Tibial nerve (tissue), 4 donors: Measurements from ENCODE around the gene NCOA7.

Experiments used
- CTCF ChIP-seq, 5 experiments: fragments of 200-600 bp in 3 of 5; fragments of 450-650 bp in 2 of 5; sonication (generic) in 3 of 5; IDR thresholded peaks; one replicate each; pipeline ENCODE4 v1.5.1; 2016 to 2019; ENCODE audit warnings: antibody characterized with exemption in 5 of 5, mild to moderate bottlenecking in 3 of 5, moderate library complexity in 2 of 5
- EP300 ChIP-seq, 2 donors: sonication (generic); formaldehyde crosslinking; IDR thresholded peaks; one replicate each; pipeline ENCODE4 v1.6.1; 2017; ENCODE audit warnings: antibody characterized with exemption in 2 of 2, mild to moderate bottlenecking in 1 of 2
- POLR2A ChIP-seq, 2 donors: fragments of 450-650 bp; IDR thresholded peaks; one replicate each; pipeline ENCODE4 v1.6.1; 2017; ENCODE audit warnings: antibody characterized with exemption in 2 of 2, mild to moderate bottlenecking in 2 of 2, moderate library complexity in 2 of 2

GRCh38 chr6:125834348-125834747, 43.6 kb downstream of the NCOA7 start:
- TF ChIP-seq CTCF (IDR thresholded peaks at IDR 0.05): no peak
- TF ChIP-seq POLR2A (IDR thresholded peaks at IDR 0.05): no peak
- no peak for TF ChIP-seq EP300 (IDR thresholded peaks at IDR 0.05)
